ENCODE results near the gene COL6A2. TPM values are rescaled to one million over a fixed set of nuclear protein-coding genes. Genes with fewer than 3 reads are reported as not detected.
"Not testable (repeated sequence)": the region's sequence is repeated elsewhere in the genome, so short reads cannot be mapped to it uniquely, and the experiment has no call there.

The COL6A2 gene
- polyA plus RNA-seq, 1 donor: 584 TPM

DNA sequence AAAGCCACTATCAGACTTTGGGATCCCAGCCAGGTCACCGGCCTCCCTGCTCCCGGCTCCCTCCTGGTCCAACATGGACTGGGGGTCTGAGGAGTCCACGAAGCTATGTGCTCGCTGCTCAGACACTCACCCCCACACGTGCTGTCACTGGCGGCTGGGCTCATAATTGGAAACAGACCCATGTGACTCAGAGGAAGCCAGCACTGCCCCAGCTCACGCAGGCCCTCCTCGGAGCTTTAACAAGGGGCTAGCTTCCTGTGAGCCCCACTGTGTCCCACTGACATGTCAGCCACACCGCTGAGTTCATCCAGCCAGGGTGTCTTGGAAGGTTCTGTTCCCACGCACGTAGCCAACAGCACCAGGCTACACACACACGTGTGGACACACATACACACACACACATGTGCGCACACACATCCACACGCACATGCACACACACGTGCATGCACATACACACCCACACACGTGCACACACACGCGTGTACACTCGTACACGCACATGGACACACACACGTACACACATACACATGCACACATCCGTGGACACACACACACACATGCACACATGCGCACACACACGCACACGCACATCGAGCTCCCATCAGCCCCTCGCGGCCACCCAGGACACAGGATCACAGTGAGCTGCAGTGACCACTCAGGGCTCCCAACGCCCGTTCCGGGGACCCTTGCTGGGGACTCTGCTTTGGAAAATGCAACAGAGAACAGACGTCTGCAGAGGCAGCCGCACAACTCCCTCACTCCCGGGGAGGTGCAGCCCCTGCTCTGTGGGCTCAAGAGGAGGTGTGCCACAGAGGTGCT, 18.4 kb upstream of the COL6A2 start:
- DNase-seq: peak; percentile 60

- DNase-seq: no peak
Observed at GRCh38 chr21:46080171-46081021, 17.5 kb upstream of the COL6A2 start.

GRCh38 chr21:46081022-46081861, 16.7 kb upstream of the COL6A2 start:
- no peak for DNase-seq

DNA sequence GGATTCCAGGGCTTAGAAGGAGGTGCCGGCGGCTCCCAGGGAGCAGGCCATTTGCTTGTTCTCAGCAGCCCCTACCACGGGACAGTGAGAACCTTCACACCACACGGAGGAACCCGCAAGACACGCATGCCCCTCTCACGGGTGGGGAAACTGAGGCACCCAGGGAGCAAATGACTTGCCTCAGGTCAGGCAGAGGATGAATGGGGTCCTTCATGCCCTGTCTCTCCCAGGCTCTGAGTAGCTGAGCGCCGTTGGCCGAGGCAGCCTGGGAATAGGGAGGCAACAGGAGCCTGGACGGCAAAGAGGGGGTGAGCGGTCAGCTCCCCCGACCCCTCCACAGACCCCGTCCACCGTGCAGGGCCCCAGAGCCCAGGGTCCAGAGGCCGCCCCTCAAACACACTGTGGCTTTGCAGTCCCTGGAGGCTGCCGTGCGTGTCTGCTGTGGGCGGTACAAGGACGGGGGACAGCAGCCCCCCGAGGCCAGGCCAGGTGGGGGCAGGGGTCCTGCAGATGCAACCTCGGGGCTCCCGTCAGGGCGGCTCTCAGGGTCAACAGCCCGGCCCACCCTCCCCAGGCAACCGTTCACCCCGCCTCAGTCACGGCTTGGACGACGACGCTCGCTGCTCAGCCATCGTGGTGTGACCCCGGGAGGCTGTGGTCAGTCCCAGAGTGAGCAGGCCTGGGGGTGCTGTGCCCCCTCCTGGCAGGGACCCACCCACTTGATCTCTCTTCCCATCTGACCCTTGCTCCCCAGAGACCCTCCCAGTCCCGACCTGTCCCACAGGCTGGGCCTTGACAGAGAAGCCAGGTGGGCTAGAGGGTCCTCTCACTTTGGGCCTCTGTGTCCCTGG, 15.8 kb upstream of the COL6A2 start:
- no peak for DNase-seq

GRCh38 chr21:46082713-46082962, 15.3 kb upstream of the COL6A2 start:
- no peak for DNase-seq

DNA sequence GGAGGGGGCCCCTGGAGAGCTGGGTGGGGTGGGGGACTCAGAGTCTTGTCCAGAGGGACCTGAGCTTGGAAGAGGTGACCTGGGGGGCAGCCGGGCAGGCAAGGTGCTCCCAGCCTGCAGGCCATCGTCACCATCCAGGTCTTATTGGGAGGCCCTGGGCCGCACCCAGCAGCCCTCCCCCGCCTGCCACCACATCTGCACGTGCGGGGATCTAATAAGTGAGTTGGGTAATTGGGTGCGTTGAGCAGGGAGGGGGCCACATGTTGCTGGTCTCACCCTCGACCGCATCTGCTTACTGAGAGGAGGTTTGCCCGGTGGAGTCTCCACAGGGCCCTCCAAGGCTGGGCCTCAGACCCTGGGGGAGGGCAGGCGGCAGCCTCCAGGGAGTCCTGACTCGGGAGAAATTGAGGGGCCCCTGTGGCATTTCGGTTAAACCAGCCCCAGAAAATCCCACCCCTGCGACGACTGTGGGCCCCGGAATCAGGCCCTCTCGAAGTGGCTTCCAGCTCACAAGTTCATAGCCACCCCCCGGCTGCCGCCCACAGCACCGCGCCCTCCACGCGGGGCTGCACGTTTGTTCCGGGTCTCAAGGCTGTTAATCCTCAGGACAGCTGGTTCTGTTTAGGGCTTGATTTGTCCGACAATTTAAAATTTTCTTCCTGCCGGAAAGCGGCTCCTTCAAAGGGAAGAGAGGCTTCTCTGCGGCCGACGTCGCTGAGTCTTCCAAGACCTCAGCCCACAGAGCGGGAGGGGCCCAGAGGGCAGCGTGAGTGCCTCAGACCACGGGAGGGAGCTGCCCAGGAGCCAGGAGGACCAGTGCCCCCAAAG, 14.7 kb upstream of the COL6A2 start:
- peak; percentile 62 for DNase-seq

- no peak for DNase-seq
Observed at GRCh38 chr21:46083791-46084561, 13.9 kb upstream of the COL6A2 start.

DNA sequence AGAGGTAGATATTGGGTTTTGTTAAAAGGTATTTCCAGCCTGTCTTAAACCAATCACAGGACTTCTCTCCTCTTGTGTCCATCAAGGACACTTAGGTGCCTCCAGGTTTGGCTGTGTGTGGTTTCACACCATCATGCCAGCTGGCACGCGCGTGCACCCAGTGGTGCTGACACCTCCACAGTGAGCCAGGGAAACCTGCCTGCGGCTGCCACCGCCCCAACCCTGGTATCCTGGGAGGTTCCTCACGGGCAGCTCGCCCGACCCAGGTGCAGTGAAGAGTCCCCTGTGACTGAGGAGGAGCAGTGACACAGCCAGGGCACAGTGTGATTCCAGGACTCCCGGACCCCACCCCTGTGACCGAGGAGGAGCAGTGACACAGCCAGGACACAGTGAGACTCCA, 13.2 kb upstream of the COL6A2 start:
- DNase-seq: no peak

DNA sequence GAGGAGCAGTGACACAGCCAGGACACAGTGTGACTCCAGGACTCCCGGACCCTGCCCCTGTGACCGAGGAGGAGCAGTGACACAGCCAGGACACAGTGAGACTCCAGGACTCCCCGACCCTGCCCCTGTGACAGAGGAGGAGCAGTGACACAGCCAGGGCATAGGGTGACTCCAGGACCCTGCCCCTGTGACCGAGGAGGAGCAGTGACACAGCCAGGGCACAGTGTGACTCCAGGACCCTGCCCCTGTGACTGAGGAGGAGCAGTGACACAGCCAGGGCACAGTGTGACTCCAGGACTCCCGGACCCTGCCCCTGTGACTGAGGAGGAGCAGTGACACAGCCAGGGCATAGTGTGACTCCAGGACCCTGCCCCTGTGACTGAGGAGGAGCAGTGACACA, 12.7 kb upstream of the COL6A2 start:
- DNase-seq: not testable (repeated sequence)

- DNase-seq: no peak
Observed at GRCh38 chr21:46087641-46088040, 10.3 kb upstream of the COL6A2 start.

- no peak for DNase-seq
Observed at GRCh38 chr21:46088189-46088588, 9.7 kb upstream of the COL6A2 start.

GRCh38 chr21:46089285-46089684, 8.6 kb upstream of the COL6A2 start:
- no peak for DNase-seq

DNA sequence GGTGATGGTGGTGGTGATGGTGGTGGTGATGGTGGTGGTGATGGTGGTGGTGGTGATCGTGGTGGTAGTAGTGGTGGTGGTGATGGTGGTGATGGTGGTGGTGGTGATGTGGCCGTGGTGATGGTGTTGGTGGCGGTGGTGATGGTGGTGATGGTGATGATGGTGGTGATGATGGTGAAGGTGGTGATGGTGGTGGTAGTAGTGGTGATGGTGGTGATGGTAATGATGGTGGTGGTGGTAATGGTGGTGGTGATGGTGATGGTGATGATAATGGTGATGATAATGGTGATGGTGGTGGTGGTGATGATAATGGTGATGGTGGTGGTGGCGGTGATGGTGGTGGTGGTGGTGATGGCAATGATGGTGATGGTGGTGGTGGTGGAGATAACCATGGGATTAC, 6.8 kb upstream of the COL6A2 start:
- no peak for DNase-seq

GRCh38 chr21:46091631-46092025, 6.3 kb upstream of the COL6A2 start:
- no peak for DNase-seq

GRCh38 chr21:46092026-46092764, 5.7 kb upstream of the COL6A2 start:
- peak; percentile 87 for DNase-seq

- DNase-seq: peak; percentile 46
Observed at GRCh38 chr21:46092811-46093667, 4.9 kb upstream of the COL6A2 start.

GRCh38 chr21:46093668-46094400, 4.1 kb upstream of the COL6A2 start:
- DNase-seq: no peak
